ENCODE measurements around the gene KIF6. TPM values are rescaled to one million over a fixed set of nuclear protein-coding genes. Genes with fewer than 3 reads are reported as not detected.

KIF6 gene
- total RNA-seq, 1 experiment from 2014 or later = not detected

GRCh38 chr6:39369987-39370386 is 355.2 kb downstream of the KIF6 start:
- H3K9me3 ChIP-seq (ENCODE audit: control insufficient read depth in 1 of 2, insufficient read depth in 1 of 2, low read depth in 1 of 2, low read length in 2 of 2) = no peaks in the 10 kb centered on the region
- no peaks in the 10 kb centered on the region for H3K79me2 ChIP-seq (ENCODE audit: insufficient read depth, low read length)
- ChIA-PET POLR2A (no interaction called here), CTCF (interaction anchor here (1.2 kb wide), 1 partner anchor 9 kb away, joined by 5 read pairs; no protein-coding TSS in a partner anchor), RAD21 (ENCODE audit: low non-redundant PET in 1 of 2, low total read pairs in 2 of 2, uncharacterized antibody in 2 of 2, unreplicated experiment in 2 of 2) (no interaction called here)
- no peaks in the 10 kb centered on the region for H4K20me1 ChIP-seq (ENCODE audit: insufficient read depth)
- TF ChIP-seq POLR2AphosphoS5 (IDR thresholded peaks at IDR 0.05; ENCODE audit: low read depth, low read length) = no peak
- TF ChIP-seq, protein P1, sequence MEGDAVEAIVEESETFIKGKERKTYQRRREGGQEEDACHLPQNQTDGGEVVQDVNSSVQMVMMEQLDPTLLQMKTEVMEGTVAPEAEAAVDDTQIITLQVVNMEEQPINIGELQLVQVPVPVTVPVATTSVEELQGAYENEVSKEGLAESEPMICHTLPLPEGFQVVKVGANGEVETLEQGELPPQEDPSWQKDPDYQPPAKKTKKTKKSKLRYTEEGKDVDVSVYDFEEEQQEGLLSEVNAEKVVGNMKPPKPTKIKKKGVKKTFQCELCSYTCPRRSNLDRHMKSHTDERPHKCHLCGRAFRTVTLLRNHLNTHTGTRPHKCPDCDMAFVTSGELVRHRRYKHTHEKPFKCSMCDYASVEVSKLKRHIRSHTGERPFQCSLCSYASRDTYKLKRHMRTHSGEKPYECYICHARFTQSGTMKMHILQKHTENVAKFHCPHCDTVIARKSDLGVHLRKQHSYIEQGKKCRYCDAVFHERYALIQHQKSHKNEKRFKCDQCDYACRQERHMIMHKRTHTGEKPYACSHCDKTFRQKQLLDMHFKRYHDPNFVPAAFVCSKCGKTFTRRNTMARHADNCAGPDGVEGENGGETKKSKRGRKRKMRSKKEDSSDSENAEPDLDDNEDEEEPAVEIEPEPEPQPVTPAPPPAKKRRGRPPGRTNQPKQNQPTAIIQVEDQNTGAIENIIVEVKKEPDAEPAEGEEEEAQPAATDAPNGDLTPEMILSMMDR (IDR thresholded peaks at IDR 0.05 in 2 of 3, conservative IDR thresholded peaks at IDR 0.05 in 1 of 3; ENCODE audit: borderline replicate concordance in 1 of 3, insufficient read depth in 1 of 3, low read depth in 2 of 3, low read length in 2 of 3) = peak in 2 of 3 experiments; percentile 44 to 56; a peak in 4 of 6 replicates
- H3K4me3 ChIP-seq (replicated peaks in 1 of 2; ENCODE audit: low read depth in 1 of 2, low read length in 2 of 2) = no peak overlapping the region
- peaks cover 0 to 7% of the 10 kb centered on the region in 2 experiments; a peak in 2 of 4 replicates for H3K4me1 ChIP-seq (ENCODE audit: control insufficient read depth in 1 of 2, insufficient read depth in 2 of 2, low read length in 2 of 2)
- H3K4me2 ChIP-seq (ENCODE audit: low read length) = no peak overlapping the region
- H3K36me3 ChIP-seq (ENCODE audit: control insufficient read depth in 1 of 2, insufficient read depth in 2 of 2, low read length in 2 of 2) = no peaks in the 10 kb centered on the region
- H3K9ac ChIP-seq (ENCODE audit: low read length) = no peak overlapping the region
- ATAC-seq = peak; percentile 54; the same call in 1 of the 2 replicates
- peaks cover 26% of the 10 kb centered on the region for H3K27me3 ChIP-seq (ENCODE audit: insufficient read depth, low read length)
- H2AFZ ChIP-seq (ENCODE audit: low read depth, low read length, poor library complexity, severe bottlenecking) = no peak overlapping the region
- no peak for DNase-seq (ENCODE audit: low read depth, low spot score)
- H3K9me2 ChIP-seq (ENCODE audit: insufficient read depth) = no peaks in the 10 kb centered on the region
- no peak overlapping the region for H3K27ac ChIP-seq (ENCODE audit: low read depth, low read length)
- BruUV-seq (replicated peaks) = no TSS peak
- intact Hi-C loops (cut with micrococcal nuclease) = no loop called here

- no peaks in the 10 kb centered on the region for H3K9me3 ChIP-seq (ENCODE audit: control insufficient read depth in 1 of 2, insufficient read depth in 1 of 2, low read depth in 1 of 2, low read length in 2 of 2)
- ChIA-PET POLR2A (no interaction called here), CTCF (no interaction called here), RAD21 (ENCODE audit: low non-redundant PET in 1 of 2, low total read pairs in 2 of 2, uncharacterized antibody in 2 of 2, unreplicated experiment in 2 of 2) (no interaction called here)
- ATAC-seq (no peak), DNase-seq (ENCODE audit: low read depth, low spot score) (no peak)
- H3K27me3 ChIP-seq (ENCODE audit: insufficient read depth, low read length) = peaks cover 7% of the 10 kb centered on the region
- no peaks in the 10 kb centered on the region for H3K36me3 ChIP-seq (ENCODE audit: control insufficient read depth in 1 of 2, insufficient read depth in 2 of 2, low read length in 2 of 2)
- H3K9me2 ChIP-seq (ENCODE audit: insufficient read depth) = no peaks in the 10 kb centered on the region
- intact Hi-C loops (cut with micrococcal nuclease) = no loop called here
- H3K4me2 ChIP-seq (ENCODE audit: low read length) = no peak overlapping the region
- TF ChIP-seq JUND (IDR thresholded peaks at IDR 0.05) (no peak), POLR2A (IDR thresholded peaks at IDR 0.05; ENCODE audit: borderline replicate concordance, extremely low read depth, insufficient read depth, insufficient read length) (no peak), ZNF274 (IDR thresholded peaks at IDR 0.05; ENCODE audit: low read depth, low read length) (no peak), MAX (IDR thresholded peaks at IDR 0.05) (no peak), CBX3 (IDR thresholded peaks at IDR 0.05; ENCODE audit: low read depth) (no peak), SIN3A (IDR thresholded peaks at IDR 0.05; ENCODE audit: low read depth) (no peak)
- TF ChIP-seq, protein P1 (IDR thresholded peaks at IDR 0.05 in 2 of 3, conservative IDR thresholded peaks at IDR 0.05 in 1 of 3; ENCODE audit: borderline replicate concordance in 1 of 3, insufficient read depth in 1 of 3, low read depth in 2 of 3, low read length in 2 of 3) = no peak
- TF ChIP-seq, protein P2, sequence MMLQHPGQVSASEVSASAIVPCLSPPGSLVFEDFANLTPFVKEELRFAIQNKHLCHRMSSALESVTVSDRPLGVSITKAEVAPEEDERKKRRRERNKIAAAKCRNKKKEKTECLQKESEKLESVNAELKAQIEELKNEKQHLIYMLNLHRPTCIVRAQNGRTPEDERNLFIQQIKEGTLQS (IDR thresholded peaks at IDR 0.05) = no peak
- no peaks in the 10 kb centered on the region for H4K20me1 ChIP-seq (ENCODE audit: insufficient read depth)
- no peak overlapping the region for H3K9ac ChIP-seq (ENCODE audit: low read length)
- no peaks in the 10 kb centered on the region for H3K79me2 ChIP-seq (ENCODE audit: insufficient read depth, low read length)
- no peak overlapping the region for H2AFZ ChIP-seq (ENCODE audit: low read depth, low read length, poor library complexity, severe bottlenecking)
- BruUV-seq (replicated peaks) = no TSS peak
- H3K4me1 ChIP-seq (ENCODE audit: control insufficient read depth in 1 of 2, insufficient read depth in 2 of 2, low read length in 2 of 2) = peaks cover 0 to 8% of the 10 kb centered on the region in 2 experiments; a peak in 2 of 4 replicates
- no peak overlapping the region for H3K27ac ChIP-seq (ENCODE audit: low read depth, low read length)
- no peak overlapping the region for H3K4me3 ChIP-seq (replicated peaks in 1 of 2; ENCODE audit: low read depth in 1 of 2, low read length in 2 of 2)
Observed at GRCh38 chr6:39367700-39368099, 357.5 kb downstream of the KIF6 start.
